Lower lobe of right lung (tissue), 2 donors: ENCODE results near the gene SCARF2. TPM values are rescaled to one million over a fixed set of nuclear protein-coding genes. Genes with fewer than 3 reads are reported as not detected.

ENCODE experiments used
- ATAC-seq, 2 donors: fragments of 200-7000 bp; cut with Tn5 transposase; one replicate each; pipeline ENCODE4 v1.9.1; 2020 to 2022; ENCODE audit warnings: mild to moderate bottlenecking in 2 of 2, moderate library complexity in 2 of 2
- DNase-seq: peaks from one replicate; pipeline ENCODE4 v3.0.0-alpha.2; 2020
- H3K27ac ChIP-seq: fragments of 200-600 bp; one replicate; pipeline ENCODE4 v1.8.0; 2022
- H3K27me3 ChIP-seq: fragments of 200-600 bp; one replicate; pipeline ENCODE4 v1.8.0; 2022; ENCODE audit warnings: low read depth
- H3K36me3 ChIP-seq: fragments of 200-600 bp; one replicate; pipeline ENCODE4 v1.8.0; 2022; ENCODE audit warnings: mild to moderate bottlenecking
- H3K4me1 ChIP-seq: fragments of 200-600 bp; one replicate; pipeline ENCODE4 v1.8.0; 2022
- H3K4me3 ChIP-seq: fragments of 200-600 bp; one replicate; pipeline ENCODE4 v1.8.0; 2022; ENCODE audit warnings: mild to moderate bottlenecking
- H3K9me3 ChIP-seq: fragments of 200-600 bp; one replicate; pipeline ENCODE4 v1.8.0; 2022
- CTCF ChIP-seq: fragments of 200-600 bp; IDR thresholded peaks from one replicate; pipeline ENCODE4 v1.8.0; 2022; ENCODE audit warnings: antibody characterized with exemption, mild to moderate bottlenecking
- intact Hi-C: fragments of 100-400 bp; cut with DNase I; formaldehyde crosslinking; loops from one replicate; pipeline ENCODE4 v1.11.0; 2022
- total RNA-seq: library from RNA; stranded (reverse); fragmentation: NEBNext Ultra II Directional; extraction: Animal tissue kit (Norgen Biotek cat#: 25700); gene quantifications from one replicate; pipeline ENCODE4 v1.2.1, GENCODE V29; 2021
- donor health status: DM: no; HTN: yes; CAD: no; lungs with severe emphysema.

Gene SCARF2
- total RNA-seq, 1 donor from 2014 or later, result 12.6 TPM

GRCh38 chr22:20450551-20450906, 12.9 kb upstream of the SCARF2 start:
- no peak for ATAC-seq
- Histone ChIP-seq H3K27me3 (no peaks in the 10 kb centered on the region), H3K36me3 (peaks cover 17% of the 10 kb centered on the region), H3K27ac (no peak overlapping the region), H3K4me1 (no peaks in the 10 kb centered on the region), H3K9me3 (no peaks in the 10 kb centered on the region), H3K4me3 (no peak overlapping the region)
- DNase-seq, result no peak
- TF ChIP-seq CTCF, result no peak
- intact Hi-C loops, result no loop called here

GRCh38 chr22:20449819-20450550, 12.4 kb upstream of the SCARF2 start:
- ATAC-seq (no peak), DNase-seq (peak; percentile 20)
- intact Hi-C loops, result no loop called here
- no peaks in the 10 kb centered on the region for H3K9me3 ChIP-seq
- H3K27me3 ChIP-seq, result no peaks in the 10 kb centered on the region
- H3K27ac ChIP-seq, result no peak overlapping the region
- peaks cover 23% of the 10 kb centered on the region for H3K36me3 ChIP-seq
- H3K4me1 ChIP-seq, result no peaks in the 10 kb centered on the region
- no peak for TF ChIP-seq CTCF
- H3K4me3 ChIP-seq, result no peak overlapping the region

DNA sequence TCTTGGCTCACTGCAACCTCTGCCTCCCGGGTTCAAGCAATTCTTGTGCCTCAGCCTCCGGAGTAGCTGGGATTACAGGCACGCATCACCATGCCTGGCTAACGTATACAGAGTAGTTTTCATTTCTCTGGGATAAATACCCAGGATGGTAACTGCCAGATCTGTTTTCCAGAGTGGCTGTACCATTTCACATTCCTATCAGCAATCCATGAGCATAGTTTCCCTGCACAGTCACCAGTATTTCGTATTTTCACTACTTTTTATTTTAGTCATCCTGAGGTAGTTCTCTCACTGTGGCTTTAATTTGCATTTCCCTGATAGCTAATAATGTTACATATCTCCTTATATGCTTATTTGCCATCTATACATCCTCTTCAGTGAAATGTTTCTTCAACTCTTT, 11.0 kb upstream of the SCARF2 start:
- DNase-seq (no peak), ATAC-seq (no peak)
- Histone ChIP-seq H3K36me3 (peaks cover 35% of the 10 kb centered on the region), H3K27ac (no peak overlapping the region), H3K9me3 (no peaks in the 10 kb centered on the region), H3K27me3 (no peaks in the 10 kb centered on the region), H3K4me1 (no peaks in the 10 kb centered on the region), H3K4me3 (no peak overlapping the region)
- no peak for TF ChIP-seq CTCF
- intact Hi-C loops, result no loop called here

GRCh38 chr22:20446383-20446970, 8.9 kb upstream of the SCARF2 start:
- H3K36me3 ChIP-seq, result peaks cover 56% of the 10 kb centered on the region
- intact Hi-C loops, result no loop called here

DNA sequence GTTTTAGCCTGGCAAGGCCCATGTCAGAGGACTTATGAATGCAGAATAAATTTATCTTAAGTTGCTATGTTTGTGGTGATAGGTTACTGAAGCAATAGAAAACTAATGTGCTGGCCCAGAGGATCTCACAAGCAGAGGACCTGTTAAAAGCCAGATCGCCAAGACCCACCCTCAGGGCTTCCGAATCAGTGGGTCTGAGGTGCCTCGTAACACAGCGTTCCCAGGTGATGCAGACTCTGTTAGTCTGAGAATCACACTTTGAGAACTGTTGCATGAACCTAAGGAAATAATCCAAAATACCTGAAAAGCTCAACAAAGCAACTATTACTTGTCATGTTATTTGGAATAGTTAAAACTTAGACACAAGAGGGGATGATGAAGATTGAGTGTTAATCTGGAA, 6.7 kb upstream of the SCARF2 start:
- Histone ChIP-seq H3K4me1 (peaks cover 2% of the 10 kb centered on the region), H3K4me3 (no peak overlapping the region), H3K27me3 (no peaks in the 10 kb centered on the region), H3K36me3 (peaks cover 48% of the 10 kb centered on the region), H3K27ac (no peak overlapping the region), H3K9me3 (no peaks in the 10 kb centered on the region)
- no peak for ATAC-seq
- intact Hi-C loops, result no loop called here
- TF ChIP-seq CTCF, result no peak
- peak; percentile 11 for DNase-seq

More at GRCh38 chr22:20446383-20446970, 8.9 kb upstream of the SCARF2 start:
- Histone ChIP-seq H3K4me1 (no peaks in the 10 kb centered on the region), H3K27me3 (no peaks in the 10 kb centered on the region), H3K27ac (no peak overlapping the region), H3K9me3 (no peaks in the 10 kb centered on the region), H3K4me3 (no peak overlapping the region)
- ATAC-seq (no peak), DNase-seq (peak; percentile 17)
- no peak for TF ChIP-seq CTCF
